ENCODE measurements around the gene DYNC1H1. TPM values are rescaled to one million over a fixed set of nuclear protein-coding genes. Genes with fewer than 3 reads are reported as not detected.

The DYNC1H1 gene
- total RNA-seq, 1 experiment from 2014 or later, result 383 TPM

- in situ Hi-C loops (cut with HindIII; ENCODE audit: low pct_unique_long_range_greater_than_20kb, low sequenced_read_pairs), result no loop called here
- no peak for DNase-seq (ENCODE audit: low read depth, low spot score)
Observed at GRCh38 chr14:101934601-101935150, 29.7 kb upstream of the DYNC1H1 start.

- no peak for DNase-seq (ENCODE audit: low read depth, low spot score)
- in situ Hi-C loops (cut with HindIII; ENCODE audit: low pct_unique_long_range_greater_than_20kb, low sequenced_read_pairs), result no loop called here
Observed at GRCh38 chr14:101937926-101938767, 26.2 kb upstream of the DYNC1H1 start.

- in situ Hi-C loops (cut with HindIII; ENCODE audit: low pct_unique_long_range_greater_than_20kb, low sequenced_read_pairs), result no loop called here
- DNase-seq (ENCODE audit: low read depth, low spot score), result no peak
Observed at GRCh38 chr14:101939646-101940170, 24.7 kb upstream of the DYNC1H1 start.

GRCh38 chr14:101944451-101944850, 19.9 kb upstream of the DYNC1H1 start:
- no peak for DNase-seq (ENCODE audit: low read depth, low spot score)
- in situ Hi-C loops (cut with HindIII; ENCODE audit: low pct_unique_long_range_greater_than_20kb, low sequenced_read_pairs), result no loop called here

- no peak for DNase-seq (ENCODE audit: low read depth, low spot score)
- in situ Hi-C loops (cut with HindIII; ENCODE audit: low pct_unique_long_range_greater_than_20kb, low sequenced_read_pairs), result no loop called here
Observed at GRCh38 chr14:101945171-101945570, 19.2 kb upstream of the DYNC1H1 start.

GRCh38 chr14:101947577-101947903, 16.8 kb upstream of the DYNC1H1 start:
- in situ Hi-C loops (cut with HindIII; ENCODE audit: low pct_unique_long_range_greater_than_20kb, low sequenced_read_pairs), result no loop called here
- no peak for DNase-seq (ENCODE audit: low read depth, low spot score)

- in situ Hi-C loops (cut with HindIII; ENCODE audit: low pct_unique_long_range_greater_than_20kb, low sequenced_read_pairs), result no loop called here
- peak; percentile 100 for DNase-seq (ENCODE audit: low read depth, low spot score)
Observed at GRCh38 chr14:101947904-101948665, 16.3 kb upstream of the DYNC1H1 start.

- in situ Hi-C loops (cut with HindIII; ENCODE audit: low pct_unique_long_range_greater_than_20kb, low sequenced_read_pairs), result no loop called here
- no peak for DNase-seq (ENCODE audit: low read depth, low spot score)
Observed at GRCh38 chr14:101948666-101949216, 15.6 kb upstream of the DYNC1H1 start.

- DNase-seq (ENCODE audit: low read depth, low spot score), result no peak
- in situ Hi-C loops (cut with HindIII; ENCODE audit: low pct_unique_long_range_greater_than_20kb, low sequenced_read_pairs), result no loop called here
Observed at GRCh38 chr14:101950100-101950499, 14.3 kb upstream of the DYNC1H1 start.

- in situ Hi-C loops (cut with HindIII; ENCODE audit: low pct_unique_long_range_greater_than_20kb, low sequenced_read_pairs), result no loop called here
Observed at GRCh38 chr14:101950516-101951215, 13.7 kb upstream of the DYNC1H1 start.

GRCh38 chr14:101953151-101953550, 11.2 kb upstream of the DYNC1H1 start:
- in situ Hi-C loops (cut with HindIII; ENCODE audit: low pct_unique_long_range_greater_than_20kb, low sequenced_read_pairs), result no loop called here

More at GRCh38 chr14:101950516-101951215, 13.7 kb upstream of the DYNC1H1 start:
- no peak for DNase-seq (ENCODE audit: low read depth, low spot score)

GRCh38 chr14:101954501-101954900, 9.9 kb upstream of the DYNC1H1 start:
- no peak for DNase-seq (ENCODE audit: low read depth, low spot score)
- in situ Hi-C loops (cut with HindIII; ENCODE audit: low pct_unique_long_range_greater_than_20kb, low sequenced_read_pairs), result no loop called here

More at GRCh38 chr14:101953151-101953550, 11.2 kb upstream of the DYNC1H1 start:
- no peak for DNase-seq (ENCODE audit: low read depth, low spot score)

- in situ Hi-C loops (cut with HindIII; ENCODE audit: low pct_unique_long_range_greater_than_20kb, low sequenced_read_pairs), result no loop called here
- DNase-seq (ENCODE audit: low read depth, low spot score), result no peak
Observed at GRCh38 chr14:101955695-101956161, 8.6 kb upstream of the DYNC1H1 start.

GRCh38 chr14:101956179-101956885, 8.0 kb upstream of the DYNC1H1 start:
- in situ Hi-C loops (cut with HindIII; ENCODE audit: low pct_unique_long_range_greater_than_20kb, low sequenced_read_pairs), result no loop called here
- no peak for DNase-seq (ENCODE audit: low read depth, low spot score)

GRCh38 chr14:101957406-101958234, 6.8 kb upstream of the DYNC1H1 start:
- in situ Hi-C loops (cut with HindIII; ENCODE audit: low pct_unique_long_range_greater_than_20kb, low sequenced_read_pairs), result no loop called here
- DNase-seq (ENCODE audit: low read depth, low spot score), result no peak

Data from SK-MEL-5 (cell line).